RWPE2 (cell line): ENCODE measurements around the gene BEND5.

ENCODE experiments used
- ATAC-seq: fragments of 200-7000 bp; cut with Tn5 transposase; 3 replicates; pipeline ENCODE4 v1.9.1; 2021; ENCODE audit warnings: low read depth
- DNase-seq: peaks from one replicate; pipeline ENCODE4 v3.0.0-alpha.2; 2020; ENCODE audit warnings: low spot score
- H3K27ac ChIP-seq: fragments of 450-650 bp; 2 replicates; pipeline ENCODE4 v1.5.1; 2017; ENCODE audit warnings: mild to moderate bottlenecking; ENCODE audit not compliant: poor library complexity, severe bottlenecking
- H3K27me3 ChIP-seq: fragments of 250-450 bp; sonication (Bioruptor Pico); 2 replicates; pipeline ENCODE4 v1.5.1; 2021; ENCODE audit warnings: mild to moderate bottlenecking, moderate library complexity; ENCODE audit not compliant: insufficient read depth, poor library complexity, severe bottlenecking
- H3K36me3 ChIP-seq: fragments of 250-450 bp; sonication (Bioruptor Pico); 2 replicates; pipeline ENCODE4 v1.5.1; 2020; ENCODE audit warnings: low read depth, mild to moderate bottlenecking, moderate library complexity
- H3K4me1 ChIP-seq: fragments of 250-450 bp; sonication (Bioruptor Pico); 2 replicates; pipeline ENCODE4 v1.5.1; 2021; ENCODE audit warnings: mild to moderate bottlenecking, moderate library complexity; ENCODE audit not compliant: insufficient read depth, poor library complexity, severe bottlenecking
- H3K4me3 ChIP-seq: fragments of 250-450 bp; sonication (Bioruptor Pico); 2 replicates; pipeline ENCODE4 v1.5.1; 2021; ENCODE audit warnings: mild to moderate bottlenecking, moderate library complexity; ENCODE audit not compliant: severe bottlenecking
- H3K9me3 ChIP-seq: fragments of 250-450 bp; sonication (Bioruptor Pico); 2 replicates; pipeline ENCODE4 v1.5.1; 2021; ENCODE audit warnings: mild to moderate bottlenecking, moderate library complexity; ENCODE audit not compliant: severe bottlenecking
- TF ChIP-seq, protein P1 (sequence below): fragments of 450-650 bp; IDR thresholded peaks from one replicate; pipeline ENCODE4 v1.5.1; 2017; ENCODE audit warnings: mild to moderate bottlenecking, moderate library complexity; ENCODE audit not compliant: poor library complexity, severe bottlenecking

BEND5 gene

DNA sequence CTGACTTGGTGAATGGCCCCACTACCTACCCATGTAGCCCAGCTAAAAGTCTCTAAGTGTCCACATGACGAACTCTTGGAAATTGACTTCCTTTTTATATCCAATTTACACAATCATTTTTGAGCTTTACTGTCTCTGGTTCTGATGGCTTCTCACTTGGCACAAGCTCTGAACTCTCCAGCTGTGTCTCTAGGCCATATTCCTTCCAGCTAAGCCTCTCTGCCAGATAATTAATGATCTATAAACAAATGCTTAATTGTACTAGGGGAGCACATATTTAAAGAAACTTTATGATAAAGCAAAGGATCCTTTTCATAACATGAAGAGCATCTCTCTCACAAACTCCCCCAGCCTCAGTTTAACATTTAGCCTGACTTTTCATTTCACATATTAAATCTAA lies 16.3 kb upstream of the BEND5 start:
- H3K27ac ChIP-seq, result no peak overlapping the region
- TF ChIP-seq, protein P1, sequence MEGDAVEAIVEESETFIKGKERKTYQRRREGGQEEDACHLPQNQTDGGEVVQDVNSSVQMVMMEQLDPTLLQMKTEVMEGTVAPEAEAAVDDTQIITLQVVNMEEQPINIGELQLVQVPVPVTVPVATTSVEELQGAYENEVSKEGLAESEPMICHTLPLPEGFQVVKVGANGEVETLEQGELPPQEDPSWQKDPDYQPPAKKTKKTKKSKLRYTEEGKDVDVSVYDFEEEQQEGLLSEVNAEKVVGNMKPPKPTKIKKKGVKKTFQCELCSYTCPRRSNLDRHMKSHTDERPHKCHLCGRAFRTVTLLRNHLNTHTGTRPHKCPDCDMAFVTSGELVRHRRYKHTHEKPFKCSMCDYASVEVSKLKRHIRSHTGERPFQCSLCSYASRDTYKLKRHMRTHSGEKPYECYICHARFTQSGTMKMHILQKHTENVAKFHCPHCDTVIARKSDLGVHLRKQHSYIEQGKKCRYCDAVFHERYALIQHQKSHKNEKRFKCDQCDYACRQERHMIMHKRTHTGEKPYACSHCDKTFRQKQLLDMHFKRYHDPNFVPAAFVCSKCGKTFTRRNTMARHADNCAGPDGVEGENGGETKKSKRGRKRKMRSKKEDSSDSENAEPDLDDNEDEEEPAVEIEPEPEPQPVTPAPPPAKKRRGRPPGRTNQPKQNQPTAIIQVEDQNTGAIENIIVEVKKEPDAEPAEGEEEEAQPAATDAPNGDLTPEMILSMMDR, result no peak
- H3K4me3 ChIP-seq, result no peak overlapping the region
- ATAC-seq (no peak), DNase-seq (no peak)
- H3K4me1 ChIP-seq, result no peaks in the 10 kb centered on the region
- H3K36me3 ChIP-seq, result no peaks in the 10 kb centered on the region
- H3K27me3 ChIP-seq, result no peaks in the 10 kb centered on the region
- H3K9me3 ChIP-seq, result no peaks in the 10 kb centered on the region

DNA sequence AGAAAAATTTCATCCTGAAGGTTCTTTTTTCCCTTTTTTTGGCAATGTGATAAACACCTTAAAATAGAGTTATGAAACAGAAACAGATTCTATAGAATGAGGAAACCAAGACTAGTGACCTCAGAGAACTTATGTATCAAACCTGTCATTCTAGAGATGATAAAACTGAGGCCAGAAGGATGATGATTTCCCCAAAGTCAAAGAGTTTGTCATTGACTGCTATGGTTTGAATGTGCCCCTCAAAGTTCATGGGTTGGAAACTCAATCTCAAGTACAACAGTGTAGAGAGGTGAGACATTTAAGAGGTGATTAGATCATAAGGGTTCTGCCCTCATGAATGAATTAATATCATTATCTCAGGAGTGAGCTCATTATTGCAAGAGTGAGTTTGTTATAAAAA lies 13.7 kb upstream of the BEND5 start:
- TF ChIP-seq, protein P1, result no peak
- no peak for DNase-seq
- H3K27ac ChIP-seq, result no peak overlapping the region
- no peaks in the 10 kb centered on the region for H3K36me3 ChIP-seq
- no peak overlapping the region for H3K4me3 ChIP-seq
- no peaks in the 10 kb centered on the region for H3K9me3 ChIP-seq
- no peaks in the 10 kb centered on the region for H3K27me3 ChIP-seq
- no peak for ATAC-seq
- H3K4me1 ChIP-seq, result no peaks in the 10 kb centered on the region

DNA sequence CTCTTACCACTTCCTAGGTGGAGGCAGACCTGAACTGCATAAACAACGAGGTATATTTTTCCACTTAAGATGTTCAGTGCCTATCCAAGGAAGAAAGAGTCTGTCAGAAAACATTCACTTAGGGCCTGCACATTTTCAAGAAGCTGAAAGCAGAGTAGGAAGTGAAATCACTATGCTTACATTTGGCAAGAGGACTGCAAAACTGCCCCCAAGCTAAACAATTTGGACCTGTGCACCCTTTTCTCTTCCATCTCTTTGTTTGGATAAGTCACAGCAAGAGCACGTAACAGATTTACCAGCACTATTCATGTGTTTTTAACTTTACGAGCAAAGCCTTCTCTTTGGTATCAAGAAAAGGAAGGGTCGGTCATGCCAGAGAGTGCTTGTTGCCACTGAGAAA lies 13.2 kb upstream of the BEND5 start:
- H3K4me1 ChIP-seq, result no peaks in the 10 kb centered on the region
- no peaks in the 10 kb centered on the region for H3K9me3 ChIP-seq
- no peak for DNase-seq
- H3K27me3 ChIP-seq, result no peaks in the 10 kb centered on the region
- TF ChIP-seq, protein P1, result no peak
- H3K27ac ChIP-seq, result no peak overlapping the region
- H3K36me3 ChIP-seq, result no peaks in the 10 kb centered on the region
- no peak for ATAC-seq
- no peak overlapping the region for H3K4me3 ChIP-seq

GRCh38 chr1:48785869-48786268 lies 9.2 kb upstream of the BEND5 start:
- H3K4me3 ChIP-seq, result no peak overlapping the region
- H3K27ac ChIP-seq, result no peak overlapping the region
- ATAC-seq (no peak), DNase-seq (no peak)
- H3K9me3 ChIP-seq, result no peaks in the 10 kb centered on the region
- TF ChIP-seq, protein P1, result no peak
- H3K36me3 ChIP-seq, result no peaks in the 10 kb centered on the region
- H3K27me3 ChIP-seq, result no peaks in the 10 kb centered on the region
- H3K4me1 ChIP-seq, result no peaks in the 10 kb centered on the region

DNA sequence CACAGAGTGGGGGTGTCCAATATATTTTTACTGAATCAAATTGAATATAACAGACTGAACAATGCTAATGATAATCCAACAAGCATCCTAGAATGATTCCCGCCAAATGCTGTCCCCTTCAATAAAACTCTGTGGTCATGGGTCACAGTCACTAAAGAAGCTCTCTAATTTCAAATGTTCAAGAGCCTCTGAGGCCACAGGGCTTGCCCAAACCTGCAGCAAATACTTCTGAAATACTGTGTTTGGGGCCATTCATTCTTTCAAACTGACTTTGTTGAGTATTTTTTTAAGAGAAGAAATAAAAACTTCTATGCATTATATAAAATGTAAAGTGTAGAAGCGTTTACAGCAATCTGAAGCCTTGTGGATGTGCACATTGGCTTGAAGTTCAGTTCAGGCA lies 7.6 kb upstream of the BEND5 start:
- no peak overlapping the region for H3K4me3 ChIP-seq
- no peak for ATAC-seq
- no peaks in the 10 kb centered on the region for H3K9me3 ChIP-seq
- no peak overlapping the region for H3K27ac ChIP-seq
- no peaks in the 10 kb centered on the region for H3K36me3 ChIP-seq
- H3K4me1 ChIP-seq, result no peaks in the 10 kb centered on the region
- H3K27me3 ChIP-seq, result no peaks in the 10 kb centered on the region
- TF ChIP-seq, protein P1, result no peak
- DNase-seq, result no peak
